Measurements from ENCODE around the gene LSM2. TPM values are rescaled to one million over a fixed set of nuclear protein-coding genes. Genes with fewer than 3 reads are reported as not detected.

The LSM2 gene
- total RNA-seq, 1 experiment from 2014 or later: 56.3 TPM

DNA sequence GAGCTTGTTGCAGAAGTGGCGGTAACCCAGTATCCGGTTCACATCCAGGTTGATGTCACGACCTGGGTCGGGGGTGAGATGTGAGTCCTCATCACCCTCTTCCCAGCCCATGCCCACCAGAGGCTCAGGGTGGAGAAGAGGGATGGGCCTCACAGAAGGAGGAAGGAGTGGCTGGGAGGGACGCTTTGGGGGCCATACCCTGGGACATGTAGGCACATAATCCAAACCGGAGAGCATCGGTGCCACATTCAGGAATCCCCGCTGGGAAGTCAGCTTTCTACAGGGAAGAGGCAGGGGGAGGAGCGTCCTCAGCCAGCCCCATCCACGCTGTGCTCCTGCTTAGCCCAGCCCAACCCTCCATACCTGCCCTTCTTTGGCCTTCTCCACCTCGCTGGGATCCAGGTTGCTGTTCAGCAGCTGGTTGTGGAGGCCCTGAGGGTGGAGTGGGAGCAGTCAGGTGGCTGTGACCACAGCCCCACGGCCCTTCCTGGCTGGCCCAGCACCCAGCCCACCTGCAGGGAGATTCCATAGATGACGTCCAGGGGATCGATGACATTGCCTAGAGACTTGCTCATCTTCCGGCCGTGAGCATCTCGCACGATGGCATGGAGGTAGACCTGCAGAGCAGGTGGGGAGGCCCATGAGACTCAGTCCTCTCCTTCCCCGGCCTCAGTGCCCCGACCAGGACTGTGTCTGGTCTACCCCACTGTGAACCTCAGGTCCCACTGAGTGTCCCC lies 26.1 kb downstream of the LSM2 start:
- TF ChIP-seq, protein P1, sequence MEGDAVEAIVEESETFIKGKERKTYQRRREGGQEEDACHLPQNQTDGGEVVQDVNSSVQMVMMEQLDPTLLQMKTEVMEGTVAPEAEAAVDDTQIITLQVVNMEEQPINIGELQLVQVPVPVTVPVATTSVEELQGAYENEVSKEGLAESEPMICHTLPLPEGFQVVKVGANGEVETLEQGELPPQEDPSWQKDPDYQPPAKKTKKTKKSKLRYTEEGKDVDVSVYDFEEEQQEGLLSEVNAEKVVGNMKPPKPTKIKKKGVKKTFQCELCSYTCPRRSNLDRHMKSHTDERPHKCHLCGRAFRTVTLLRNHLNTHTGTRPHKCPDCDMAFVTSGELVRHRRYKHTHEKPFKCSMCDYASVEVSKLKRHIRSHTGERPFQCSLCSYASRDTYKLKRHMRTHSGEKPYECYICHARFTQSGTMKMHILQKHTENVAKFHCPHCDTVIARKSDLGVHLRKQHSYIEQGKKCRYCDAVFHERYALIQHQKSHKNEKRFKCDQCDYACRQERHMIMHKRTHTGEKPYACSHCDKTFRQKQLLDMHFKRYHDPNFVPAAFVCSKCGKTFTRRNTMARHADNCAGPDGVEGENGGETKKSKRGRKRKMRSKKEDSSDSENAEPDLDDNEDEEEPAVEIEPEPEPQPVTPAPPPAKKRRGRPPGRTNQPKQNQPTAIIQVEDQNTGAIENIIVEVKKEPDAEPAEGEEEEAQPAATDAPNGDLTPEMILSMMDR (IDR thresholded peaks at IDR 0.05; ENCODE audit: insufficient read depth in 1 of 2, low read depth in 1 of 2, low read length in 1 of 2, severe bottlenecking in 1 of 2, unreplicated experiment in 1 of 2): no peak
- ChIA-PET POLR2A (no interaction called here), CTCF (no interaction called here)
- Histone ChIP-seq H3K4me1 (peaks cover 16% of the 10 kb centered on the region), H3K4me3 (ENCODE audit: low read depth, low read length) (no peak overlapping the region), H3K27me3 (replicated peaks; ENCODE audit: control insufficient read depth, insufficient read depth, low read length) (no peaks in the 10 kb centered on the region), H3K9me3 (no peaks in the 10 kb centered on the region), H3K36me3 (ENCODE audit: control insufficient read depth, insufficient read depth, low read length) (no peaks in the 10 kb centered on the region)
- Mint-ChIP-seq H3K4me3 (ENCODE audit: unreplicated experiment) (no peak overlapping the region), H3K9me3 (ENCODE audit: unreplicated experiment) (no peaks in the 10 kb centered on the region), H3K36me3 (ENCODE audit: insufficient read depth, unreplicated experiment) (peaks cover 62% of the 10 kb centered on the region), H3K27me3 (ENCODE audit: insufficient read depth, unreplicated experiment) (no peaks in the 10 kb centered on the region), H3K27ac (ENCODE audit: unreplicated experiment) (no peak overlapping the region), H3K4me1 (ENCODE audit: low read depth, unreplicated experiment) (peaks cover 5% of the 10 kb centered on the region)
- no TSS peak for BruUV-seq (replicated peaks)
- no peak for DNase-seq
- intact Hi-C loops (cut with micrococcal nuclease; ENCODE audit: unreplicated experiment): no loop called here

GRCh38 chr6:31779908-31780307 lies 26.9 kb downstream of the LSM2 start:
- H3K4me3 Mint-ChIP-seq (ENCODE audit: unreplicated experiment): no peak overlapping the region
- intact Hi-C loops (cut with micrococcal nuclease; ENCODE audit: unreplicated experiment): no loop called here
- no peaks in the 10 kb centered on the region for H3K9me3 Mint-ChIP-seq (ENCODE audit: unreplicated experiment)
- POLR2A ChIA-PET: no interaction called here
- H3K4me1 Mint-ChIP-seq (ENCODE audit: low read depth, unreplicated experiment): peaks cover 5% of the 10 kb centered on the region
- TF ChIP-seq, protein P1 (IDR thresholded peaks at IDR 0.05; ENCODE audit: insufficient read depth in 1 of 2, low read depth in 1 of 2, low read length in 1 of 2, severe bottlenecking in 1 of 2, unreplicated experiment in 1 of 2): no peak
- H3K36me3 Mint-ChIP-seq (ENCODE audit: insufficient read depth, unreplicated experiment): peaks cover 54% of the 10 kb centered on the region
- Histone ChIP-seq H3K4me1 (peaks cover 16% of the 10 kb centered on the region), H3K4me3 (ENCODE audit: low read depth, low read length) (no peak overlapping the region), H3K36me3 (ENCODE audit: control insufficient read depth, insufficient read depth, low read length) (no peaks in the 10 kb centered on the region), H3K9me3 (no peaks in the 10 kb centered on the region), H3K27me3 (replicated peaks; ENCODE audit: control insufficient read depth, insufficient read depth, low read length) (no peaks in the 10 kb centered on the region)
- H3K27me3 Mint-ChIP-seq (ENCODE audit: insufficient read depth, unreplicated experiment): no peaks in the 10 kb centered on the region
- no TSS peak for BruUV-seq (replicated peaks)
- CTCF ChIA-PET: no interaction called here
- no peak overlapping the region for H3K27ac Mint-ChIP-seq (ENCODE audit: unreplicated experiment)
- DNase-seq: no peak

DNA sequence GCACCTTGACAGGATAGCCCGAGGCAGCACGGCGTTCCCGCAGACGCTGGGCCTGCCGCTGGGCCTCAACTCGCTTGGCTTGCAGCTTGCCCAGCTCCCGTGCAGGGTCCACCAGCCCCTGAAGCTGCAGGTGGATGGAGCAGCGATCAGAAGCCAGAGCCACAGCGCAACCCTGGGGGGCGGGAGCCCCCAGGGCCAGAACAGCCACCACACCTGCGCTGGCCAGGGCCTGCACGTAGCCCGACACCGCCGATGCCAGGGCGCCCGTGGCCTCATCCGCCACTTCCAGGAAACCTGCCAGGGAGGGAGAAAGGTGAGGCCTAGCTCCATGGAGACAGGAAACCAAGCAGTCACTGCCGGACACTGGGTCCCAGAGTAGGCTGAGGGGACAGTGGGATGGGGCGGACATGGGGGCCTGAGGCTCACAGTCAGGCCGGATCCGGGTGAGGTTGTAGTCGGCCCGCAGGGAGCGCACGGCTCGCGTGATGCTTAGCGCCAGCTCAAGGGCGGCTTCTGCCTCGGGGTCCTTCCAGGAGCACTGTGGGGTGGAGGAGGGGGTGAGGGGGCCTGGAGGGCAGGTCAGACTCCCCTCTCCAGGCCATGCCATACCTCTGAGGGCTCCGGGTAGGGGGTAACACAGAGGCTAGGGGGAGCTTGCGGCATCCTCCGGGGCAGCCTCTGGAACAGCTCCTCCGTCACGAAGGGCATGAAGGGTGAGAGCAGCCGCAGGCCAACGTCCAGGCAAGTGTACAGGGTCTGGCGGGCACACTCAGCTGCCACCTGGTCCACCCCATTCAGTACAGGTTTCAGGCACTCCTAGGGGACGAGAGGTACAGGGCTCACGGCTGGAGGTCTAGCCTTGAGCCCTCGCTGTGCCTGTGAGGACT lies 27.5 kb downstream of the LSM2 start:
- H3K27me3 Mint-ChIP-seq (ENCODE audit: insufficient read depth, unreplicated experiment): no peaks in the 10 kb centered on the region
- H3K4me1 Mint-ChIP-seq (ENCODE audit: low read depth, unreplicated experiment): peaks cover 5% of the 10 kb centered on the region
- Histone ChIP-seq H3K4me1 (peaks cover 16% of the 10 kb centered on the region), H3K36me3 (ENCODE audit: control insufficient read depth, insufficient read depth, low read length) (no peaks in the 10 kb centered on the region), H3K27me3 (replicated peaks; ENCODE audit: control insufficient read depth, insufficient read depth, low read length) (no peaks in the 10 kb centered on the region), H3K9me3 (no peaks in the 10 kb centered on the region), H3K4me3 (ENCODE audit: low read depth, low read length) (no peak overlapping the region)
- ChIA-PET POLR2A (no interaction called here), CTCF (interaction anchor here (0.6 kb wide), 1 partner anchor 86 kb away, joined by 3 read pairs; no protein-coding TSS in a partner anchor)
- no peak overlapping the region for H3K4me3 Mint-ChIP-seq (ENCODE audit: unreplicated experiment)
- TF ChIP-seq, protein P1 (IDR thresholded peaks at IDR 0.05; ENCODE audit: insufficient read depth in 1 of 2, low read depth in 1 of 2, low read length in 1 of 2, severe bottlenecking in 1 of 2, unreplicated experiment in 1 of 2): no peak
- BruUV-seq (replicated peaks): no TSS peak
- H3K9me3 Mint-ChIP-seq (ENCODE audit: unreplicated experiment): no peaks in the 10 kb centered on the region
- peaks cover 47% of the 10 kb centered on the region for H3K36me3 Mint-ChIP-seq (ENCODE audit: insufficient read depth, unreplicated experiment)
- intact Hi-C loops (cut with micrococcal nuclease; ENCODE audit: unreplicated experiment): no loop called here
- H3K27ac Mint-ChIP-seq (ENCODE audit: unreplicated experiment): no peak overlapping the region
- DNase-seq: no peak

All from Caco-2 (cell line).